GM21367 (cell line): ENCODE data around the gene EFHD2.
"Not testable (repeated sequence)": the region's sequence is repeated elsewhere in the genome, so short reads cannot be mapped to it uniquely, and the experiment has no call there.

Source experiments
- ATAC-seq: cut with Tn5 transposase; IDR thresholded peaks from one replicate; pipeline ENCODE4 v1.9.1; 2021; ENCODE audit not compliant: unreplicated experiment

The EFHD2 gene

DNA sequence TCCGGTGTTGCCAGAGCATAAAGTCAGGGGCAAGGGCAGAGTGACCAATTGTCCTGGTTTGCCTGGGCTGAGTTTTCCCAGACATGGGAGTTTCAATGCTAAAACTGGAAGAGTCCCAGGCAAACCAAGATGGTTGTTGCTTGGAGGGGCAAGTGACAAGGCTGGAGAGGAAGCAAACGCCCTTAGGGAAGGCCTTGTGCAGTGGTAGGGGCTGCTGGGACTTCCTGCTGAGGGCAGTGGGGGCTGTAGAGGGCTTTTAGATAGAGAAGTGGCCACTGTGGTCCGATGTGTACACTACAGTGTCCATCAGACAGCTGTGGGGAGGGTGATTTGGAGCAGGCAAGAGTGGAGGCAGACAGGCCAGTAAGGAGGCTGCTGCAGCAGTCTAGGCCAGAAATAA is 39.9 kb downstream of the EFHD2 start:
- ATAC-seq = no peak

DNA sequence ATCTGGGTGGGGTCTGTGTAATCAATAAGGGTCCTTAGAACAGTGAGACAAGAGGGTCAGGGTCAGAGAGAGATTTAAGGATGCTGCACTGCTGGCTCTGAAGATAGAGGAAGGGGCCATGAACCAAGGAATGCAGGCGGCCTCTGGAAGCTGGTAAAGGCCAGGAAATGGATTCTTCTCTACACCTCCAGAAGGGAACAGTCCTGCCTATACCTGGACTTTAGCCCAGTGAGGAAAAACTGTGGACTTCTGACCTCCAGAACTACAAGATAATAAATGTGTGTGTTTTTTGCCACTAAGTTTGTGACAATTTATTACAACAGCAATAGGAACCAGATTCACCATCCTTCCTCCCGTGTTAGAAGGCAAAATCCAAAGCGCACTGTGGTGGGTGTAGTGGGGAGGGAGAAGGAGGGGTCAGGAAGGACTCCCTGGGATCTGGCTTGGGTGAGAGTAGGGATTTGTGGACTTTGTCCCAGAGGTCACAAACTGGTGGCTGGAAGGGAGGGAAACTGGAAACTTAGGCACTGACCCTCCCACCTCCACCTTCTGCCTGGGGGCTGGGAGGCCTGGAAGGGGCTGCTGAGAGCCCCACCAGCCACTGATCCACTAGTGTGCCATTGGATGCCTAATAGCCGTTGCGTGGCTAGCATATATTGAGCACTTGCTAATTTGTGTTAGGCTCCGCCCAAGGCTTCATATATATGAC is 41.5 kb downstream of the EFHD2 start:
- ATAC-seq = no peak

- no peak for ATAC-seq
Measured at GRCh38 chr1:15452216-15452615, 42.5 kb downstream of the EFHD2 start.

- ATAC-seq = no peak
Measured at GRCh38 chr1:15452866-15453571, 43.3 kb downstream of the EFHD2 start.

- no peak for ATAC-seq
Measured at GRCh38 chr1:15453734-15454133, 44.0 kb downstream of the EFHD2 start.

DNA sequence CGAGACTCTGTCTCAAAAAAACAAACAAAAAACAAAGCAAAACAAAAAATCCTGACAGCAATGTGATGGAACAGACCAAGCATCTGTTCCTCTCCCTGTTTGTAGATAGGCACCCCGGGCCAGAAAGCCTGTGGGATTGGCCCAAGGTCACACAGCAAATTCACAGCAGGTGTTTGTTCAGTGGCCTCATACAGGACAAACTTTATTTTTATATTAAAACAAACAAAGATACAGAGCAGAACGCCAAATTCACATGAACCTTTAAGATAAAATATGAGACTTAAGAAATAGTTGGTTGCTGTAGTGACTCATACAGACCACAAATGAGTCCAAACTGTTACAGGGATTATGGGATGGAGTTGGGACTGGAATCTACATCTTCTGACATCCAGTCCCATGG is 44.6 kb downstream of the EFHD2 start:
- ATAC-seq = no peak

GRCh38 chr1:15455522-15455921 is 45.8 kb downstream of the EFHD2 start:
- no peak for ATAC-seq

DNA sequence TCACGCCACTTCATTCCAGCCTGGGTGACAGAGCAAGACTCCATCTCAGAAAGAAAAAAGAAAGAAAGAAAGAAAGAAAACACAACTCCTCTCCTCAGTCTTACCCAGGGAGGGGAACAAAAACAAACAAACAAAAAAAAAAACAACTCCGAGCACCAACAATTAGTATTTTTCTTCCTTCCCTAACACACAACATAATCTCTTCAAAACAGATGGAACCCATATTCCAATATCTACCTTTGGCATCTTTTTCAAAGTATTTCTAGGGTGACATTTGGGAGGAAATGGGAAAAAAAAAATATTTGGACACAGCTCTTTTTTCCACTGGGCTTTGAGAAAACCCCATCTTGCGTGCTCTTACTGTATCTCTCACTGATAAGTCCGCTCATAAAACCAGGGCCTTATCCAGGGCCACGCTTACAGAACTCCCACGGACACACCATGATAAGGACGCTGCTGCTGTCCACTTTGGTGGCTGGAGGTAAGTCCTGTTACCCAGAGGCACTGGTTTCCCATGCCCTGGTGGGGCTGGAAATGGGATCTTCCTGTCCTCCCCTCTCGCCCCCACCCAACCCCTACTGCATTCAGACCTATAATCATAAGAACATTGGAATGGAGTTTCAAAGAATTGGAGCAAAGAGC is 46.7 kb downstream of the EFHD2 start, which contains the start of gene CELA2A:
CELA2A (plus strand) TSS at position 420 of the 642 bp plus-strand sequence; CDS start at position 442, 22 bp downstream.
- no peak for ATAC-seq

- no peak for ATAC-seq
Measured at GRCh38 chr1:15457585-15457984, 47.9 kb downstream of the EFHD2 start.

DNA sequence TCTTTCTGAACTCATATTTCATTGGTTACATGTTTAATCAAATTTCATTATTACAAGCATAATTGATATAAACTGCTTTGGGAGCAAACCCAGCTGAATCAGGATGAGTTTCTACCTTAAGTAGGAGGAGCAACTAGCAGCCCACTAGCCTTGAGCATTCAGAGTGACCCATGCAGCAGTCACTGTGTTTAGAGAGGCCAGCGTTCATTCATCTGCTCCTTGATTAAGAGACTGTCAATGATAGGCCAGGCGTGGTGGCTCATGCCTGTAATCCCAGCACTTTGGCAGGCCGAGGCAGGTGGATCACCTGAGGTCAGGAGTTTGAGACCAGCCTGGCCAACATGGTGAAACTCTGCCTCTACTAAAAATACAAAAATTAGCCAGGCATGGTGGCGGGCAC is 48.7 kb downstream of the EFHD2 start:
- ATAC-seq = not testable (repeated sequence)

GRCh38 chr1:15459771-15460707 is 50.4 kb downstream of the EFHD2 start:
- ATAC-seq = no peak

DNA sequence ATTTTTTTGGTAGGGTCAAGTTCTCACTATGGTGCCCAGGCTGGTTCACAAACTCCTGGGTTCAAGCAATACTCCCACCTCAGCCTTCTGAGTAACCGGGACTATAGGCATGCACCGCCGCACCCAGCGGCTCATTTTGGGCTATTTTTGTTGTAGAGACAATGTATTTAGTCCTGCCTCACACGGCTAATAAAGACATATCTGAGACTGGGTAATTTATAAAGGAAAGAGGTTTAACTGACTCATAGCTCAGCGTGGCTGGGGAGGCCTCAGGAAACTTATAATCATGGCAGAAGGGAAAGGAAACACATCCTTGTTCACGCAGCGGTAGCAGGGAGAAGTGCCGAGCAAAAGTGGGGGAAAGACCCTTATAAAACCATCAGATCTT is 51.0 kb downstream of the EFHD2 start:
- ATAC-seq = no peak

DNA sequence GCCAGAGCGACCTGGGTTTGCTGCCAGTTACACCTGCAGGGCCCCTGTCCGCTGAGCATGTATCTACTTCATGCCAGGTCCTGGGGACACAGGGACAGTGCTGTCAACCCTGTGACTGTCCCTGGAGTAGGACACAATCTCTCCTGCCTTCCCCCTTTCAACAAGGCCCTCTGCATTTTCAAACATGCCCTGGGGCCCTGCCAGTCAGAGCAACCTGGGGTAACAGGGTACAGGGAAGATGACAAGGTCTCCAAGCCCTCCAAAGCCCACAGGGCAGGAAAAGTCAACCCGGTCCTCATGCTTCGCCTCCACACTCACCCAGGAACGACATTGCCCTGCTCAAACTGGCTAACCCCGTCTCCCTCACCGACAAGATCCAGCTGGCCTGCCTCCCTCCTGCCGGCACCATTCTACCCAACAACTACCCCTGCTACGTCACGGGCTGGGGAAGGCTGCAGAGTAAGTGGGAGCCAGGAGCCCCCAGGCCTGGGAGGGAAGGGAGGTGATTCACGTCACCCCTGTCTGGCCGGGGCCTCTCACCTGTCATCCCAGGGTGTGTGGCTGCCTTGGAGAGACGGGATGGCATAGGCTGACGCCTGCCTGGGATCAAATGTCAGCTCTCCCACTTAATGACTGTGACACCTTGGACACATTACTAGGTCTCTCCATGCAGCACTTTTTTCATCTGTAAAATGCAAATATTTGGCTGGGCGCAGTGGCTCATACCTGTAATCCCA is 53.5 kb downstream of the EFHD2 start:
- ATAC-seq = not testable (repeated sequence)

GRCh38 chr1:15463926-15464322 is 54.2 kb downstream of the EFHD2 start:
- ATAC-seq = not testable (repeated sequence)

- no peak for ATAC-seq
Measured at GRCh38 chr1:15465674-15466073, 56.0 kb downstream of the EFHD2 start.

DNA sequence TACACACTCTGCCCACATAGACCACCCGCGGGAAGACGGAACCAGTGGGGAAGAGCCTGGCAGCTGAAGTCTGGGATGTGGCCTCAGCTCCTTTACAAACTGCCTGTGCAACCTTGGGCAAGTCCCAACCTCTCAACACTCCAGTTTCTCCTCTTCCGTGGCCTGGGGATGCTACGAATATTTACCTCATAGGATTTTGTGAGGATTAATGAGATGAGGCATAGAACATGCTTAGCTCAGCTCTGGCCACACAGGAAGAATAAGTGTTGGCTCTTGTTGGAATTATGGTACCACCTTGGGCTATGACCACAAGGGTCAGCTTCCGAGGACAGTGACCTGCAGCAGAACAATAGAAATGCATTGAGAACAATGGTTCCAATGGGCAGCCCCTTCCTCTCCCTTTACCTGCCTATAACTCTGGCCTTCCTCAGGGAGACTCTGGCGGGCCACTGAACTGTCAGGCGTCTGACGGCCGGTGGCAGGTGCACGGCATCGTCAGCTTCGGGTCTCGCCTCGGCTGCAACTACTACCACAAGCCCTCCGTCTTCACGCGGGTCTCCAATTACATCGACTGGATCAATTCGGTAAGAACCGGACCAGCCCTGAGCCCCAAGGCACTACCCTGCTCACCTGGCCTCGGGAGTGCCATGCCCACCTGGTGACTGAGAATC is 57.4 kb downstream of the EFHD2 start:
- ATAC-seq = not testable (repeated sequence)

GRCh38 chr1:15468145-15468544 is 58.5 kb downstream of the EFHD2 start:
- ATAC-seq = no peak

- ATAC-seq = no peak
Measured at GRCh38 chr1:15469361-15469760, 59.7 kb downstream of the EFHD2 start.

GRCh38 chr1:15469821-15470448 is 60.2 kb downstream of the EFHD2 start:
- not testable (repeated sequence) for ATAC-seq
